Left renal pelvis (tissue), 4 donors: ENCODE measurements around the gene UBTD1. TPM values are rescaled to one million over a fixed set of nuclear protein-coding genes. Genes with fewer than 3 reads are reported as not detected.
"Not testable (repeated sequence)": the region's sequence is repeated elsewhere in the genome, so short reads cannot be mapped to it uniquely, and the experiment has no call there.

Source experiments
- DNase-seq, 4 donors: peaks; one replicate each; pipeline ENCODE4 v3.0.0-alpha.2; 2013; ENCODE audit warnings: low read depth in 4 of 4, low spot score in 3 of 4
- polyA plus RNA-seq, 4 donors: library from polyadenylated mRNA; unstranded; fragments of 120-200 nt; gene quantifications; one replicate each; pipeline ENCODE4 v1.2.1, GENCODE V29; 2013; ENCODE audit not compliant: insufficient read length in 4 of 4

UBTD1 gene
- polyA plus RNA-seq, 4 donors = 6.2 to 12.7 (median 6.7) TPM

GRCh38 chr10:97554336-97554735 is 55.6 kb downstream of the UBTD1 start:
- DNase-seq = not testable (repeated sequence)

- not testable (repeated sequence) for DNase-seq
These were observed 56.8 kb downstream of the UBTD1 start for GRCh38 chr10:97555541-97555940.

DNA sequence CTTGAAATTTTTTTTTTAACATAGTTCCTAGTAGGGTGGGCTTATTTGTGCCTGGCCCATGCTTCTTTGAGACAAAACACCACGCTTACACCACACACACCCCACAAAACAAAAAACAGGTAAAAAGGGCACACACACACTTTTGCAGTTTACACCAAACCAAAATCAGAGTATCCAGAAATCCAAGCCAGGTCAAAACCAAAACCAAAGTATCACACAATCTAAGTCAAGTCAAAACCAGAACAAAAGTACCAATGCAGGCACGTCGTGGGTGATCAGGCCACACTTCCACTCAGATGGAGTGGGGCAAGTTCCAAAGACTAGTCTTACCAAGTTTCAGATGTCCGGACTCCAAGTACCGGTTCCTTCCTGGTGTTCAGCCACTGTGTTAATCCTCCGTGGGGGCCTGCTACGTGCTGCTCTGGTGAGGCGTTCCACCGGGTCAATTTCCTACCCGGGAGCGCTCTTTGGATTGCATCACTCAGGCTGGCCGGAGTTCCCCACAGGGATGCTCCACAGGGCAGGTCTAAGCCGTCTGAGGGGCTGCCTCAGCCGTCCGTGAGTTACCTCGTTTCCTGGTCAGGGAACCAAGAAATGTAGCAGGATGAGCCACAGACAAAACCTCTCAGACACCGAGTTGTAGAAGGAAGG is 62.1 kb downstream of the UBTD1 start:
- DNase-seq = not testable (repeated sequence)

DNA sequence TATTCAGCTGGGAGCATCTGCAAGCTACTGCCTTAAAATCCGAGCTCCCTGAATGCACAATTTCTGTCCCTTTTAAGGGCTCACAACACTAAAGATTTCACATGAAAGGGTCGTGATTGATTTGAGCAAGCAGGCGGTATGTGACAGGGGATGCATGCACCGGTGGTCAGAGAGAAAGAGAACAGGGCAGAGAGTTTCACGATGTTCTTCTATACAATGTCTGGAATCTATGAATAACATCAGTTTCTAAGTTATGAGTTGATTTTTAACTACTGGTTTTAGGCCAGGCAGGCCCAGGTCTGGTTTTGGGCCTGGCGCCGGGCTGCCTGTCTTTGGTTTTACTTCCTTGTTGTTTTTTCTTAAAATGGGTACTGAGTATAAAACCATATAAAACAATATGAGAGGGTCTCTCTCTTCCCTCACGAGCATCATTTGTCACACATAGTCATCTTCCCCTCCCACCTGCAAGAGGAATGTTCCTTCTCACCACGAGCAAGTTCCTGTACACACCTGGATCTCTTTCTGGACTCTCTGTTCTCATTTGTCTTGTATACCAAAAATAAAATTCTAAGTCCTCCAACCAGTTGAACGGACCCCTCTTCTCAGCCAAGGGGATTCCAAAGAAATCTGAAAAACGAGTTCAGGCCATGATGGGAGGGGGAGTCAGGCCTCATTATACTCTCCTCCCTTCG is 62.8 kb downstream of the UBTD1 start:
- not testable (repeated sequence) for DNase-seq

DNA sequence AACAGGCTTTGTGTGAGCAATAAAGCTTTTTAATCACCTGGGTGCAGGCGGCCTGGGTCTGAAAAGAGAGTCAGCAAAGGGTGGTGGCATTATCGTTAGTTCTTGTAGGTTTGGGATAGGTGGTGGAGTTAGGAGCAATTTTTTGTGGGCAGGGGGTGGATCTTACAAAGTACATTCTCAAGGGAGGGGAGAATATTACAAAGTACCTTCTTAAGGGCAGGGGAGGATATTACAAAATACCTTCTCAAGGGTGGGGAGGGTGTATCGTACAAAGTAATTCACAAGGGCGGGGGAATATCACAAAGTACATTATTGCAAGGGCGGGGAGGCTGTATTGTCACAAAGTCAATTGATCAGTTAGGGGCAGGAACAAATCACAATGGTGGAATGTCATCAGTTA is 63.6 kb downstream of the UBTD1 start:
- DNase-seq = not testable (repeated sequence)

- DNase-seq = no peak
These were observed 64.6 kb downstream of the UBTD1 start for GRCh38 chr10:97563337-97563736.

- DNase-seq = no peak
These were observed 66.1 kb downstream of the UBTD1 start for GRCh38 chr10:97564776-97565175.

- DNase-seq = no peak
These were observed 67.7 kb downstream of the UBTD1 start for GRCh38 chr10:97566336-97566996.

DNA sequence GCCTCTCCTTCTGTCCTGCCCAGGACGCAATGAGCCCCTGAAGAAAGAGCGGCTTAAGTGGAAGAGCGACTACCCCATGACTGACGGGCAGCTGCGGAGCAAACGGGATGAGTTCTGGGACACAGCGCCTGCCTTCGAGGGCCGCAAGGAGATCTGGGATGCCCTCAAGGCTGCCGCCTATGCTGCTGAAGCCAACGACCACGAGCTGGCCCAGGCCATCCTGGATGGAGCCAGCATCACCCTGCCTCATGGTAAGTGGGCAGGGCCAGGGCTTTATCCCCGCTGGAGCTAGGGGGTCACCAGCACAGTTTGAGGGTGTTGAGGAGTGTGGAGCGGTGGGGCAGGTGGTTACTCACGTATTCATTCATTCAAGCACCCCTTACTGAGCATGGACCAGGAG is 69.2 kb downstream of the UBTD1 start:
- DNase-seq = no peak

DNA sequence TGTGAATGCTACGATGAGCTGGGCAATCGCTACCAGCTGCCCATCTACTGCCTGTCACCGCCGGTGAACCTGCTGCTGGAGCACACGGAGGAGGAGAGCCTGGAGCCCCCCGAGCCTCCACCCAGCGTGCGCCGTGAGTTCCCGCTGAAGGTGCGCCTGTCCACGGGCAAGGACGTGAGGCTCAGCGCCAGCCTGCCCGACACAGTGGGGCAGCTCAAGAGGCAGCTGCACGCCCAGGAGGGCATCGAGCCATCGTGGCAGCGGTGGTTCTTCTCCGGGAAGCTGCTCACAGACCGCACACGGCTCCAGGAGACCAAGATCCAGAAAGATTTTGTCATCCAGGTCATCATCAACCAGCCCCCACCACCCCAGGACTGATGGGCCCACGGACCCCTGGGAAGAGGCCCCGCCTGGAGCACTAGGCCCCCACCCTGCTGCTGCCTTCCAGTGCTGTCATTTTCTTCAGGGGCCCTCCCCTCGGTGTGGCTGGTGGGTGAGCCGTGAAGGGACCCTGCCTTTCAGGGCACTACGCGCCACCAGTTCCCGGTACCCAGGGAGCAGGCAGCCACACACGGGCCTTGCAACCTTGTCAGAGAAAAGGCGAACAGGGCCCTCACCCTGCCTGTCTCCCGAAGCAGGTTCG is 71.5 kb downstream of the UBTD1 start:
- DNase-seq = no peak

- no peak for DNase-seq
These were observed 72.2 kb downstream of the UBTD1 start for GRCh38 chr10:97570789-97571471.

DNA sequence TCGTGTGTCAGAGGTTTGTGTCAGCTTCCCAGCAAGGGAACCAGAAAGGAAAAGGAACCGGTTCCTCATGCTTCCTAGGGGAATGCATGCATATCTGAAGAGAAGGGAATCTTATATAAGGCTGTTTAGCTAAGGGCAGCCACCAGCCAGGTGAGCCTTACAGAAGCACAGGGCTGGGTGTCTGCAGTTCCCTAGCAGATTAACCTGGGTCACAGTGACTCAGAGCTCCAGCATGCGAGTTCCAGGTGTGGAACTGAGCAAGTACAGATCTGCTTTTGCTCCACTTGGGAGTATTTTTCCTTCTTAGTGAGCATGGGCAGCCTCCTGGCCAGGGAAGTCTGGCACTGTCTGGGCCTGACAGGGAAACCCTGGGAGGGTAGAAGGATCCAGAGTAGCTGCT is 72.9 kb downstream of the UBTD1 start:
- DNase-seq = no peak

DNA sequence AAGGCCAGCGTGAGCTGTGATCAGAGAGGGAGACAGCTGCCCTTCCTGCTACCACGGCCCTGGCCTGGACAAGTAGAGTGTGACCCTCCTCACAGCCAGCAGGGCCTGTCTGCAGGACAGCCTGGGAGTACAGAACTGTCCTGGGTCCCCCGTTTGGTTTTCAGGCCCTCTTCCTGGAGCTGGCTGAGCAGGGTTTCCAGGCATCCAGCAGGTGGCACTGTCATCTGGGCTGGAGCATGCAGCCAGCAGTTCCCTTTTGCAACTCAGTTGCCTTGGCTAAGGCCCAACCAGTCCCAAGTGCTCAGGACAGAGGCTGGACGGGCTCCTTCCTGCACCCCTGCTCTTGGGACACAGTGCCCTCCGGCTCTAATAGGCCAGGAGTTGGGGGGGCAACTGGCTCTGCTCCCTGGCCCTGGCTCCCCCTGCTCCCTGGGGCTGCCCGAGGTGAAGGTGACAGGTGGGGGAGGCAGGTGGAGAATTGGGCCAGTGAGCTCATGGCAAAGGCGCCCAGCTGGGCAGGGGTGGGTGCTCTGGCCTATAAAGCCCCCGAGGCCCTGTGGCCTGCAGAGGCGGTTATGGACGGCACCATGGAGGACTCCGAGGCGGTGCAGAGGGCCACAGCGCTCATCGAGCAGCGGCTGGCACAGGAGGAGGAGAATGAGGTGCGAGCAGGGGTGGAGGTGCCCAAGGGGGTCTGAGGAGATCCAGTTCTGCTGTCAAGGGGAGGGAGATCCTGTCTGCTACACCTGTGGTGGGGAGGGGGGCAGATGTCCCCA is 73.7 kb downstream of the UBTD1 start, which contains the start of gene ANKRD2:
Gene ANKRD2 (plus strand): TSS at position 566 of the 776 bp plus-strand sequence. CDS start 10 bp downstream, at position 576.
- peak in 1 of 4 donors; percentile 68 for DNase-seq

- no peak for DNase-seq
These were observed 74.3 kb downstream of the UBTD1 start for GRCh38 chr10:97573021-97573420.

DNA sequence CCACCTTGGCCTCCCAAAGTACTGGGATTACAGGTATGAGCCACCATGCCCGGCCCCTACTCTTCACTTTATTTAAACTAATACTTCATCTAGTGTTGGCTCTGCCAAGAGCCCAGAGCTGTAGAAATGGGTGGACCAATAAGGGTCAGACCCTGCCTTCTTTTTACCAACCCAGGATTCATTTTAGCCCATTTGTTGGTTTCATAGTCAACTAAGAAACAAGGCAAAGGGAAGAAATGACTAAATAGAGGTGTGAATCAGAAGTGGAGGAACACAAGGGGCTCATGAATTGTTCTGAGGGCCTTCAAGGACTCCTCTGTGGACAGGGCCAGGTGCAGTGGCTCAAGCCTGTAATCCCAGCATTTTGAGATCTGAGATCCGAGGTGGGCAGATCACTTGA is 74.9 kb downstream of the UBTD1 start:
- DNase-seq = no peak

DNA sequence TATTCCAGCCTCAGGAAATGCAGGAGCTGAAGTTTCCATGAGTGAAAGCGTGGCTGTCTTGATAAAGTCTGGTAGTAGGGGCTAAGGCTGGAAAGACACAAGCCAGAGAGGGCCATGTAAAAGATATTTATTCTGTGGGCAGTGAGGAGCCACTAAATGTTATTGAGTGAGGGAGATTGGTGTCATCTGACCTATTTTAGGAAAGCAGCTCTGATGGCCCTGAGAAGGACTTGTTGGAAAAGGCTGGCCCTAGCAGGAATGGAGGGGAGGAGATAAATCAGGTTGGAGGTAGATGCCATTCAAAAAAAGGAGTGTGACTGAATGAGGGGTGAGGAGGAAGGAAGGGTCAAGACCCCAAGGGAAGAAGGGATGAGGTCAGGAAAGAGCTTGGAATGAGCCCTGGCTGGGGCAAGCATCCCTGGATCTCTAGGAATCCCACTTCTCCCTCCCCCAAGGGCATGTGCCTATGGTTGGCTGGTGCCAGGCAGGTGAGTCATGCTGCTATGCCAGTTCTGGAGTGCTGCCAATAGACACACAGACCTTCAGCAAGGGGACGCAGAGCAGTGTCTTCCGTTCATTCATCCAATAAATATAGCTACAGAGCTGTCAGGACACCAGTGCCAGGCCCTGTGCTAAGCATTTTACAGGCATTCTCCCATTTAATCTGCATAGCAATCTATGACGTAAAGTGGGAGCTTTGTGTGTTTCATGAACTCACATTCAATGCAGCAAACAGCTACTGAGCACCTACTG is 75.8 kb downstream of the UBTD1 start:
- peak in 3 of 4 donors; percentile 51 to 68 (median 55) for DNase-seq

GRCh38 chr10:97575127-97575668 is 76.5 kb downstream of the UBTD1 start:
- DNase-seq = no peak

DNA sequence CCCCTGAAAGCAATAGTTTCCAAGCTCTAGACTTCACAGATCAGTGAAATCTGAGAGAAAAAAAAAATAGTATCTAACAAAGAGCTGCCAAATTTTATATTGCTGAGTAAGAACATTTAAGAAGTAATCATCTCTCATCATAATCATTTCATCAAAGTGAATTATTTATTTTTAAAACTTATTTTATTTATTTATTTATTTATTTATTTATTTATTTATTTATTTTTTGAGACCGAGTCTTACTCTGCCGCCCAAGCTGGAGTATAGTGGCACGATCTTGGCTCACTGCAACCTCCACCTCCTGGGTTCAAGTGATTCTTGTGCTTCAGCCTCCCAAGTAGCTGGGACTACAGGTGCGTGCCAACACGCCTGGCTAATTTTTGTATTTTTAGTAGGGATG is 77.8 kb downstream of the UBTD1 start:
- not testable (repeated sequence) for DNase-seq

DNA sequence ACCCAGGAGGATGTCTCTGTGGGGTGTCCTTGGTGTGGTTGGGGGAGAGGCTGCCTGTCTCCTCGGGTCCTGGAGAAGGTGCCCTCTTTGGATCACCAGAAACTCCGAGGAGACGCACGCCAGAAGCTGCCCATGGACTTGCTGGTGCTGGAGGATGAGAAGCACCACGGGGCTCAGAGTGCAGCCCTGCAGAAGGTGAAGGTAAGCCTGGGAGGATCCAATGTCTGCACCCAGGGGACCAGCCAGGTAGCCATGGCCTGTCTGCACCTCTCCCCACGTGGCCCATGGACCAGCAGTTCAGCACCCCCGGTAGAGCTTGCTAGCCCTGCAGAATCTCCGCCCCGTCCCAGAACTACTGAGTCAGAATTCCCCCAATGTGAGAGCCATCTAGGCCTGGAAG is 79.0 kb downstream of the UBTD1 start:
- DNase-seq = no peak
